Dedifferentiated amniotic fluid mesenchymal stem cell (primary cell): ENCODE data around the gene MAX.

Source experiments
- DNase-seq: peaks from one replicate; pipeline ENCODE4 v3.0.0-alpha.2; 2016; ENCODE audit errors: extremely low spot score

The MAX gene

DNA sequence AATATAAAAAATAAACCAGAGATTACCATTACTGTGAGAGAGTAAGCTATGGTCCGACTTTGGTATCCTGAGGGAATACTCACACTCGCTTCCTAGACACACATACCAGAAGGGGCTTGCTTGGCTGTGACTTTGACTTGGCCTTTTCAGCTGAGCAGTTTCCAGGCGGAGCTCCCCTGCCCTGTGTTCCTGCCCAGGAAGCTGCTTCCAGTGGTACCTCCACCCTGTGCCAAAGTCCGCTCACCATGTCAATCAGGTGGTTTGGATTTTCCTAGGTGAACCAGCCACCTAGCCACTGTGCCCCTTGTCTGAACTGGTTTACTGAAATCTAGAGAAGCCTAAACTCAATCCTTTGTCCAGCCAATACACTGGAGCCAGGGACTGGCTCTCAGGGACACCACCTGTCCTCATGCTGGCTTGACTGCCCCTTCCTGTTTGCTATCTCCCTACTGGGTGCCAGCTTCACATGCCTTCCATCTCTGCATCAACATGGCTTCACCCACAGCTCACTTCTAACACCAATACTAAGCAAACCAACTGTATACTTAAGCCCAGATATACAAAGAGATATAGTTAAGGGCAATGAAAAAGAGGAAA lies 28.6 kb downstream of the MAX start:
- DNase-seq = no peak

DNA sequence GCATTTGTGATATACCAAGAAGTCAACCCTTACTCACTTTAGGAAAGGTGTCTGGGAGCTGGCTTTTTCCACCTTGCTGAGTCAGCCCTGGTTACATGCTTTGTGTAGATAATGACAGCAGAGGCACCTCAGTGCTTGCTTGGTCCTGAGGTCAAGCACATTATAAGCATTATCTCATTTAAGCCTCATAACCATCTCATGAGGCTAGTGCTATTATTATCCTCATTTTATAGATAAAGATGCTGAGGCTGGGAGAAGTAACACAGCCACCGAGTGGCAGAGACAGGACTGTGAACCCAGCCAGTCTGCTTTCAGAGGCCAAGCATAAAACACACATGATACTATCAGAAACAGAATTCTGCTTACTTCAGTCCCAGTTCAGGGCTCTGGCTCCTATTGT lies 29.4 kb downstream of the MAX start:
- DNase-seq = no peak

DNA sequence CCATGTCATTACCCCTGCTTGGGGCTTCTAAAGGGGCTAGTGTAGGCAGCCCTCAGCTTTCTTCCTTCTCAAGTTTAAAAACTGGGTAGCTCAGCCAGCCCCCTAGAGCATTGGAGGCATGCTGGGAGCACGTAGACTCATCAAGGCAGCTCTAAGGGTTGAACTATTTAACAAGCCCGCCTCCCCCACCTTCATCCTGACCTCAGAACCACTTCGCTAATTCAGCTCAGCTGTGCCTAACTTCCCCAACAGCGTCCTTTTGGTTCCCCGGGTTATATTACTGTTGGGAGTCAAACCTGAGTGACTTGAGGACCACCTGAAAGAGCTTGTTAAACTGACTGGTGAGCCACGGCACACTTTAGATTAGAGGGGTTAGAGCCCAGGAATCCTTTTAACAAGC lies 30.1 kb downstream of the MAX start:
- DNase-seq = no peak

- DNase-seq = no peak
Measured at GRCh38 chr14:65071544-65071943, 30.8 kb downstream of the MAX start.

GRCh38 chr14:65070471-65070976 lies 31.8 kb downstream of the MAX start:
- no peak for DNase-seq

DNA sequence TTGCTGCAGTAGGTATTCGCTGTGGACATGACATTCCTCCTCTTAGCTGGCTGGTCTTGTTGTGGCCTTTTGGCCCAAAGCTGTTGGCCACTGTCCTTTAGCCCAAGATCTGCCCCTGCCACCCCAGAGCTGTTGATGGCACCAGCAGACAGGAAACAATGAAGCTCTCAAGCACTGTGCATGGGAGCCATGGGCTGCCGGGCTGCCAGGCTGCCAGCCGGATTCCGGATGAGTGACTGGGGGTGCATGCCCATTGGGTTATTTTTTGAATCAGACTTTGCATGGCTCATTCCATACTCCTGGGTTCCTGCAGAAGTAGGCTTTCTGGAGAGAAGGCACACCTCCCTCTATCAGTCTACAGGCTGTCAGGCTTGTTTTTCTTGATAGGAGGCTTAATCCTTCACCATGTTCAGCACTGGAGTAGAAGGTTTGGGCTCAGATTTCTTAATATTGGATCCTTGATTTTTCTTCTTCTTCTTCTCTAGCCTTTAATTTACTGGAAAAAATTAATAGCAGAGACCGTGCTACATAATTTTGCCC lies 32.4 kb downstream of the MAX start:
- no peak for DNase-seq

DNA sequence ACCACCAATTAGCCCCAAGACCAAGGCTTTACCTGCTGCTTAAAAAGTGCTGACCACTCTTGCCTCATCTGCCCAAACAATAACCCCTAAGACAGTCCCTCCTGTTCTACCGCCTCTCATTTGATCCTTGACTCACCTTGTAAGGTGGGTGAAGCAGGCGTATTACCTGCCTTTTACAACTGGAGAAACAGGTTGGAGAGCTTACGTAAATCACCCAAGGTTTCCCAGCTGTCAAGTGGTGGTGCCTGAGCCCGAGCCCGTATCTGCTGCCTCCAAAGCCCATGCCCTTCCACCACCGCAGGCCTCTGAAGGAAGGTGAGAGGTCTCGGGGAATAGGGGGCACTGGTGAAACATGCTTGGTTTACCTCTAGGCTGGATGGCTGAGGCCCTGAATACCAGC lies 36.6 kb downstream of the MAX start:
- no peak for DNase-seq

GRCh38 chr14:65062096-65063075 lies 39.9 kb downstream of the MAX start:
- no peak for DNase-seq

- DNase-seq = no peak
Measured at GRCh38 chr14:65057695-65058094, 44.6 kb downstream of the MAX start.

GRCh38 chr14:65054471-65055085 lies 47.7 kb downstream of the MAX start:
- no peak for DNase-seq

GRCh38 chr14:65053466-65053865 lies 48.9 kb downstream of the MAX start:
- DNase-seq = no peak

DNA sequence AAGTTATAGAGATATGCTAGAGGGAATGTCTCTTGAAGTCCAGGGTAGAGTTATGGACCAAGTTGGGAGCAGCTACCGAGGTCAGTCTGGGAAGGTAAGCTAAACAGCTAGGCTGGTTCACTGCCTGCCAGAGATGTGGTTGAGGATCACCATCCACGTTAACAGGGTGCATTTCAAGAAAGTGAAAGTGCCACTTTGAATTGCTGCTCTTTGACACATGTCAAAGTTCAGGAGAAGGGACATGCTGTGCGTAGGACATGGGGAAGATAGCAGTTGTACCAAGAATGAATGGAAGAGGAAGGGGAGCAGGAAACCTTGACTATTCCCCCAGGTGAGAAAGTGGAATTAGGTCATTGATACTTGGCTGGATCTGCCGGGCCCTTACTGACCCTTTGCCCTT lies 49.5 kb downstream of the MAX start:
- DNase-seq = no peak

GRCh38 chr14:65045709-65046108 lies 56.6 kb downstream of the MAX start:
- DNase-seq = no peak

- DNase-seq = no peak
Measured at GRCh38 chr14:65045006-65045405, 57.3 kb downstream of the MAX start.

DNA sequence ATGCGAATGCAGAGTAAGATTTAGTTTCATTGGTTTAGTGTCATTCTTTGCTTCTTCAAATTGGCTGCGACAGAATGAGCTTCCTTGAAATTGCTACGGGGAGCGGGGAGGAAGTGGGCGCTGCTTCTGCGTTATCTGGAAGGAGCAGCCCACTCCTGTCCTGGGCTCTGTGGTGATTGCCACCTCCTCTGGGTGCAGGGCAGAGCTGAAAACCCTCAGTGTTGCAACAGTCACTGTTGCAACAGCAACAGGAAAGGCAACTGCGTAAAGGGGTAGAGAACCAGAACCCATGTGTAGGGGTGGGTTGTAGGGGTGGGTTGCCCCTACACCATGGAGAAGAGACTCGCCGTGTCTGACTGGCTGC lies 57.7 kb downstream of the MAX start:
- DNase-seq = no peak

- DNase-seq = no peak
Measured at GRCh38 chr14:65043893-65044595, 58.3 kb downstream of the MAX start.

DNA sequence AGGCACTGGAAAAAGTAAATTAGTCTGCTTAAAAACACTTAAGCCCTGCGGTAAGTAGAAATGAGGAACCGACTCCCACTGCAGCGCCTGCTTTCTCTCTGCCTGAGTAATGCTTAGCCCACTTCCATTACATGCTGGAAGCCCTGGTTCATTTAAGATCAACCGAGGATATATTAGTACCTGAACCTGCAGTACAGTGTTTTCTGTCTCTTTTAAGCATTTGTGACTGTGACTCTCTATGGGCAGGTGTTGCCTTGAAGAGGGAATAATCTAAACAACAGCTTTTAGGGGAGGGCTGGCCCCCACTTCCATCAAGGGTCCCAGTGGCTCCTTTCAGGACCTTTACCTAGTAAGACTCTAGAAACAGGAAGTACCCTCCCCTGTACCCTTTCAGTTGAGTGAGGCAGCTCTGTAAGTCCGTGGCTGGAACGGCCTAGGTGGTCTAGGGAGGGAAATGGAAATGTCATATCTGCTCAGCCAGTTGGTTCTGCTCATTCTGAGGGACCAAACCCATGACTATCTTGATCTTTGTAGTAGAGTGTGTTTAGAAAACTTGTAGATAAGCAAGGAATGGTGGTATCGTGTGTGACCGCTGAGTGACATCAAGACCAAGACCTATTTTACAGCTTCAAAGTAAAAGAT lies 59.5 kb downstream of the MAX start:
- no peak for DNase-seq

- no peak for DNase-seq
Measured at GRCh38 chr14:65042296-65042695, 60.0 kb downstream of the MAX start.

DNA sequence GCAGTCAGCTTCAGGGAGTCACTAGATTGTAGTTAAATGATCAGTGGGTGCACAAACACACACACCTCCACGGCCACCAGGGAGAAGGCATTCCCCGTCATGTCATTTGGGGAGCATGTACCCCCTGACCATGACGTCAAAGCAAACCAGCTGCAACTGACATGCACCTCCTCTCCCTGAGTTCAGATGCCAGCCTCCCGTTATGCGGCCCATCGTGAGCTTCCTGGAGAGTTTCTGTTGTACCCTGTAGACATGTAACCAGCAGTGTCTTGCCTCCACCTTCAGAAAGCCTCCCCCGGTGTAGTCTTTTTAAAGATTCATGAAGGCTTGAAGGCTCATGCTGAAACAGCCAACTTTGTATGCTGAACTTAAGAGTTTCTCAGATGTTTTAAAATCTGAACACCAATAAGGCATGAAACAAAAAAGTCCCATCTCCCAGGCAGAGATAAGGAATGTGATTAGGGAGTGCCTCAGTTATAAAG lies 60.8 kb downstream of the MAX start:
- DNase-seq = no peak

- no peak for DNase-seq
Measured at GRCh38 chr14:65040666-65041433, 61.5 kb downstream of the MAX start.
